Liver (tissue), 9 donors: ENCODE results near the gene SPATA13. TPM values are rescaled to one million over a fixed set of nuclear protein-coding genes. Genes with fewer than 3 reads are reported as not detected.

Experiments
- DNase-seq: peaks from one replicate; pipeline ENCODE4 v3.0.0-alpha.2; 2017; ENCODE audit warnings: low spot score
- H3K27ac ChIP-seq, 2 donors: one replicate each; pipeline ENCODE4 v1.7.0; 2013; ENCODE audit warnings: inconsistent platforms in 2 of 2, low read length in 2 of 2, control low read depth in 1 of 2, low read depth in 1 of 2, mild to moderate bottlenecking in 1 of 2
- H3K27me3 ChIP-seq, 4 donors: one replicate each; pipeline versions ENCODE4 v1.6.1 to v1.7.0; 2013; ENCODE audit warnings: low read length in 3 of 4, inconsistent platforms in 1 of 4, mild to moderate bottlenecking in 1 of 4, moderate library complexity in 1 of 4; ENCODE audit not compliant: control insufficient read depth in 4 of 4, insufficient read depth in 4 of 4
- H3K36me3 ChIP-seq, 4 donors: one replicate each; pipeline versions ENCODE4 v1.6.1 to v1.7.0; 2013; ENCODE audit warnings: low read length in 3 of 4, mild to moderate bottlenecking in 3 of 4, low read depth in 1 of 4, moderate library complexity in 1 of 4; ENCODE audit not compliant: control insufficient read depth in 4 of 4, insufficient read depth in 3 of 4
- H3K4me1 ChIP-seq, 4 donors: one replicate each; pipeline versions ENCODE4 v1.6.1 to v1.7.0; 2013; ENCODE audit warnings: low read length in 3 of 4, mild to moderate bottlenecking in 3 of 4, moderate library complexity in 1 of 4; ENCODE audit not compliant: control insufficient read depth in 4 of 4, insufficient read depth in 4 of 4
- H3K4me3 ChIP-seq, 3 donors: one replicate each; pipeline versions ENCODE4 v1.6.1 to v1.7.0; 2013; ENCODE audit warnings: low read length in 3 of 3, control low read depth in 1 of 3, low read depth in 1 of 3, mild to moderate bottlenecking in 1 of 3
- H3K9ac ChIP-seq, 2 donors: one replicate each; pipeline ENCODE4 v1.7.0; 2013; ENCODE audit warnings: low read length in 2 of 2, mild to moderate bottlenecking in 2 of 2, moderate library complexity in 2 of 2, control low read depth in 1 of 2, low read depth in 1 of 2
- H3K9me3 ChIP-seq, 4 donors: one replicate each; pipeline versions ENCODE4 v1.6.1 to v1.7.0; 2013; ENCODE audit warnings: low read length in 3 of 4; ENCODE audit not compliant: control insufficient read depth in 4 of 4
- EGR1 ChIP-seq, 2 donors: IDR thresholded peaks; 2 replicates each; pipeline ENCODE4 v1.6.1; 2016 to 2018; ENCODE audit warnings: antibody characterized with exemption in 2 of 2, low read depth in 2 of 2
- FOXA1 ChIP-seq: IDR thresholded peaks from 2 replicates; pipeline ENCODE4 v1.6.1; 2016; ENCODE audit warnings: antibody characterized with exemption
- FOXA2 ChIP-seq: IDR thresholded peaks from 2 replicates; pipeline ENCODE4 v1.6.1; 2016; ENCODE audit warnings: antibody characterized with exemption
- GABPA ChIP-seq, 2 donors: IDR thresholded peaks in 1 of 2; conservative IDR thresholded peaks in 1 of 2; 2 replicates each; pipeline ENCODE4 v1.6.1; 2016; ENCODE audit warnings: antibody characterized with exemption in 2 of 2, mild to moderate bottlenecking in 1 of 2, moderate library complexity in 1 of 2
- HNF4A ChIP-seq, 2 donors: conservative IDR thresholded peaks; 2 replicates each; pipeline ENCODE4 v1.6.1; 2016; ENCODE audit warnings: antibody characterized with exemption in 2 of 2, mild to moderate bottlenecking in 2 of 2
- HNF4G ChIP-seq: IDR thresholded peaks from 2 replicates; pipeline ENCODE4 v1.6.1; 2016; ENCODE audit warnings: antibody characterized with exemption
- JUND ChIP-seq, 2 donors: IDR thresholded peaks; 2 replicates each; pipeline ENCODE4 v1.6.1; 2016; ENCODE audit warnings: antibody characterized with exemption in 2 of 2
- NR2F2 ChIP-seq: IDR thresholded peaks from 2 replicates; pipeline ENCODE4 v1.6.1; 2016; ENCODE audit warnings: antibody characterized with exemption
- RXRA ChIP-seq, 2 donors: IDR thresholded peaks; 2 replicates each; pipeline ENCODE4 v1.6.1; 2017 to 2018; ENCODE audit warnings: antibody characterized with exemption in 2 of 2, mild to moderate bottlenecking in 1 of 2
- SP1 ChIP-seq: IDR thresholded peaks from 2 replicates; pipeline ENCODE4 v1.6.1; 2018; ENCODE audit warnings: antibody characterized with exemption, mild to moderate bottlenecking
- TAF1 ChIP-seq: conservative IDR thresholded peaks from 2 replicates; pipeline ENCODE4 v1.6.1; 2016; ENCODE audit warnings: antibody characterized with exemption, mild to moderate bottlenecking
- YY1 ChIP-seq: IDR thresholded peaks from 2 replicates; pipeline ENCODE4 v1.6.1; 2016; ENCODE audit warnings: antibody characterized with exemption, mild to moderate bottlenecking
- WGBS: extraction: QIAGEN DNeasy Blood & Tissue Kit; methylation state at CpG from one replicate; pipeline ENCODE4 v1.1.7; 2013; 5-methylcytosine and 5-hydroxymethylcytosine counted together
- polyA plus RNA-seq, 2 donors: library from polyadenylated mRNA; stranded (reverse) in 1 of 2; unstranded in 1 of 2; fragments of 200-250 nt in 1 of 2; fragments of >200 nt in 1 of 2; fragmentation: Nextera tagmentation in 1 of 2; extraction: Ambion mirVana in 1 of 2; gene quantifications; one replicate each; pipeline versions ENCODE4 v1.2.1 to v1.2.3, GENCODE V29; 2013 to 2015
- total RNA-seq, 2 donors: library from RNA; depleted of rRNA; stranded (reverse); fragments of >200 nt; gene quantifications; one replicate each; pipeline ENCODE4 v1.2.3, GENCODE V29; 2014
- TF ChIP-seq, protein P1 (sequence below): fragments of 150-350 bp; IDR thresholded peaks from 2 replicates; pipeline ENCODE4 v1.5.1; 2017; ENCODE audit warnings: improper control_type of control experiment, low read depth, low read length; ENCODE audit not compliant: missing input control
- TF ChIP-seq, protein P2 (sequence below): IDR thresholded peaks from 2 replicates; pipeline ENCODE4 v1.6.1; 2016; ENCODE audit warnings: antibody characterized with exemption
- TF ChIP-seq, protein P3 (sequence below): IDR thresholded peaks from 2 replicates; pipeline ENCODE4 v1.6.1; 2016; ENCODE audit warnings: antibody characterized with exemption
- donor health status: healthy.
- donor health status: healthy.
- donor health status: healthy.
- donor health status: healthy.
- donor health status: healthy.

The SPATA13 gene
- total and polyA plus RNA-seq, 4 donors: 10.0 to 57.6 (median 20.4) TPM

GRCh38 chr13:24127116-24127631, 33.3 kb upstream of the SPATA13 start (continued):
- TF ChIP-seq, protein P1, sequence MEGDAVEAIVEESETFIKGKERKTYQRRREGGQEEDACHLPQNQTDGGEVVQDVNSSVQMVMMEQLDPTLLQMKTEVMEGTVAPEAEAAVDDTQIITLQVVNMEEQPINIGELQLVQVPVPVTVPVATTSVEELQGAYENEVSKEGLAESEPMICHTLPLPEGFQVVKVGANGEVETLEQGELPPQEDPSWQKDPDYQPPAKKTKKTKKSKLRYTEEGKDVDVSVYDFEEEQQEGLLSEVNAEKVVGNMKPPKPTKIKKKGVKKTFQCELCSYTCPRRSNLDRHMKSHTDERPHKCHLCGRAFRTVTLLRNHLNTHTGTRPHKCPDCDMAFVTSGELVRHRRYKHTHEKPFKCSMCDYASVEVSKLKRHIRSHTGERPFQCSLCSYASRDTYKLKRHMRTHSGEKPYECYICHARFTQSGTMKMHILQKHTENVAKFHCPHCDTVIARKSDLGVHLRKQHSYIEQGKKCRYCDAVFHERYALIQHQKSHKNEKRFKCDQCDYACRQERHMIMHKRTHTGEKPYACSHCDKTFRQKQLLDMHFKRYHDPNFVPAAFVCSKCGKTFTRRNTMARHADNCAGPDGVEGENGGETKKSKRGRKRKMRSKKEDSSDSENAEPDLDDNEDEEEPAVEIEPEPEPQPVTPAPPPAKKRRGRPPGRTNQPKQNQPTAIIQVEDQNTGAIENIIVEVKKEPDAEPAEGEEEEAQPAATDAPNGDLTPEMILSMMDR: no peak
- TF ChIP-seq EGR1 (IDR thresholded peaks at IDR 0.05; ENCODE audit: low read depth in 2 of 2) (peak in 1 of 2 donors; percentile 77), NR2F2 (no peak), RXRA (IDR thresholded peaks at IDR 0.05) (peak in 1 of 2 donors; percentile 79), HNF4A (conservative IDR thresholded peaks at IDR 0.05) (peak; percentile 60 to 77), GABPA (IDR thresholded peaks at IDR 0.05 in 1 of 2, conservative IDR thresholded peaks at IDR 0.05 in 1 of 2) (peak in 1 of 2 donors; percentile 57), TAF1 (no peak), FOXA2 (peak; percentile 57), FOXA1 (peak; percentile 26), SP1 (peak; percentile 69)
- TF ChIP-seq, protein P2, sequence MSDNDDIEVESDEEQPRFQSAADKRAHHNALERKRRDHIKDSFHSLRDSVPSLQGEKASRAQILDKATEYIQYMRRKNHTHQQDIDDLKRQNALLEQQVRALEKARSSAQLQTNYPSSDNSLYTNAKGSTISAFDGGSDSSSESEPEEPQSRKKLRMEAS: peak; percentile 21
- TF ChIP-seq, protein P3, sequence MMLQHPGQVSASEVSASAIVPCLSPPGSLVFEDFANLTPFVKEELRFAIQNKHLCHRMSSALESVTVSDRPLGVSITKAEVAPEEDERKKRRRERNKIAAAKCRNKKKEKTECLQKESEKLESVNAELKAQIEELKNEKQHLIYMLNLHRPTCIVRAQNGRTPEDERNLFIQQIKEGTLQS: no peak

GRCh38 chr13:24128112-24128511, 32.4 kb upstream of the SPATA13 start:
- no peak overlapping the region for H3K27ac ChIP-seq
- no peak overlapping the region for H3K4me3 ChIP-seq
- no peak overlapping the region for H3K9ac ChIP-seq
- H3K36me3 ChIP-seq: no peaks in the 10 kb centered on the region
- 78% methylated on average over 5 of the region's 5 CpGs for WGBS
- peak in 1 of 2 donors; percentile 4 for TF ChIP-seq HNF4A (conservative IDR thresholded peaks at IDR 0.05)
- TF ChIP-seq, protein P2: no peak
- TF ChIP-seq YY1: no peak
- no peak for TF ChIP-seq HNF4G
- TF ChIP-seq NR2F2: no peak
- DNase-seq: no peak
- H3K4me1 ChIP-seq: peaks cover 0 to 4% (median 0%) of the 10 kb centered on the region in 4 donors
- no peaks in the 10 kb centered on the region for H3K27me3 ChIP-seq
- peaks cover 0 to 7% (median 4%) of the 10 kb centered on the region in 4 donors for H3K9me3 ChIP-seq

- no peak overlapping the region for H3K4me3 ChIP-seq
- no peaks in the 10 kb centered on the region for H3K36me3 ChIP-seq
- H3K27me3 ChIP-seq: no peaks in the 10 kb centered on the region
- no peak for TF ChIP-seq GABPA (IDR thresholded peaks at IDR 0.05 in 1 of 2, conservative IDR thresholded peaks at IDR 0.05 in 1 of 2)
- TF ChIP-seq JUND (IDR thresholded peaks at IDR 0.05): no peak
- no peak for TF ChIP-seq NR2F2
- TF ChIP-seq RXRA (IDR thresholded peaks at IDR 0.05): no peak
- no peak for TF ChIP-seq FOXA1
- TF ChIP-seq TAF1: no peak
- no peak for TF ChIP-seq SP1
- no peak overlapping the region for H3K9ac ChIP-seq
- peaks cover 0 to 4% (median 0%) of the 10 kb centered on the region in 4 donors for H3K4me1 ChIP-seq
- no peak for DNase-seq
- H3K9me3 ChIP-seq: peaks cover 0 to 7% (median 4%) of the 10 kb centered on the region in 4 donors
- 91% methylated on average over 5 of the region's 5 CpGs for WGBS
- no peak overlapping the region for H3K27ac ChIP-seq
Measured at GRCh38 chr13:24128962-24129361, 31.6 kb upstream of the SPATA13 start.
